Esophagus squamous epithelium (tissue), 4 donors: Measurements from ENCODE around the gene LYPD5.

Experiments used
- POLR2A ChIP-seq, 4 donors: fragments of 450-650 bp; IDR thresholded peaks; one replicate each; pipeline ENCODE4 v1.6.1; 2017; ENCODE audit warnings: antibody characterized with exemption in 4 of 4, mild to moderate bottlenecking in 4 of 4, moderate library complexity in 3 of 4
- TF ChIP-seq, protein P1 (sequence below), 6 experiments: fragments of 450-650 bp in 4 of 6; fragments of 200-600 bp in 2 of 6; sonication (generic) in 2 of 6; IDR thresholded peaks; one replicate each; pipeline ENCODE4 v1.5.1; 2016 to 2019; ENCODE audit warnings: antibody characterized with exemption in 6 of 6, mild to moderate bottlenecking in 4 of 6, moderate library complexity in 4 of 6

GRCh38 chr19:43799502-43800142, 2.6 kb downstream of the LYPD5 start:
- TF ChIP-seq, protein P1, sequence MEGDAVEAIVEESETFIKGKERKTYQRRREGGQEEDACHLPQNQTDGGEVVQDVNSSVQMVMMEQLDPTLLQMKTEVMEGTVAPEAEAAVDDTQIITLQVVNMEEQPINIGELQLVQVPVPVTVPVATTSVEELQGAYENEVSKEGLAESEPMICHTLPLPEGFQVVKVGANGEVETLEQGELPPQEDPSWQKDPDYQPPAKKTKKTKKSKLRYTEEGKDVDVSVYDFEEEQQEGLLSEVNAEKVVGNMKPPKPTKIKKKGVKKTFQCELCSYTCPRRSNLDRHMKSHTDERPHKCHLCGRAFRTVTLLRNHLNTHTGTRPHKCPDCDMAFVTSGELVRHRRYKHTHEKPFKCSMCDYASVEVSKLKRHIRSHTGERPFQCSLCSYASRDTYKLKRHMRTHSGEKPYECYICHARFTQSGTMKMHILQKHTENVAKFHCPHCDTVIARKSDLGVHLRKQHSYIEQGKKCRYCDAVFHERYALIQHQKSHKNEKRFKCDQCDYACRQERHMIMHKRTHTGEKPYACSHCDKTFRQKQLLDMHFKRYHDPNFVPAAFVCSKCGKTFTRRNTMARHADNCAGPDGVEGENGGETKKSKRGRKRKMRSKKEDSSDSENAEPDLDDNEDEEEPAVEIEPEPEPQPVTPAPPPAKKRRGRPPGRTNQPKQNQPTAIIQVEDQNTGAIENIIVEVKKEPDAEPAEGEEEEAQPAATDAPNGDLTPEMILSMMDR (IDR thresholded peaks at IDR 0.05) = no peak
- no peak for TF ChIP-seq POLR2A (IDR thresholded peaks at IDR 0.05)
